ENCODE results near the gene GASK1A. TPM values are rescaled to one million over a fixed set of nuclear protein-coding genes. Genes with fewer than 3 reads are reported as not detected.

Gene GASK1A
- total RNA-seq, 1 experiment from 2014 or later = not detected

- intact Hi-C loops (cut with micrococcal nuclease; ENCODE audit: unreplicated experiment) (no loop called here), in situ Hi-C loops (cut with HindIII; ENCODE audit: low pct_unique_long_range_greater_than_20kb, low sequenced_read_pairs) (no loop called here)
- no peak for TF ChIP-seq TCF7L2 (IDR thresholded peaks at IDR 0.05; ENCODE audit: low read depth, low read length)
- TF ChIP-seq REST (IDR thresholded peaks at IDR 0.05; ENCODE audit: insufficient read depth in 1 of 2, low read depth in 2 of 2, low read length in 1 of 2) = no peak
- ATAC-seq = no peak
- no peak for DNase-seq (ENCODE audit: low read depth, low spot score)
- H3K27ac ChIP-seq (ENCODE audit: low read length) = no peak overlapping the region
- POLR2A ChIA-PET = no interaction called here
- no TSS peak for BruUV-seq (replicated peaks)
- no peak overlapping the region for H3K4me3 ChIP-seq (ENCODE audit: low read depth in 2 of 2, low read length in 2 of 2)
- no peaks in the 10 kb centered on the region for H3K36me3 ChIP-seq (ENCODE audit: control insufficient read depth, insufficient read depth, low read length)
- no peaks in the 10 kb centered on the region for H3K27me3 ChIP-seq (ENCODE audit: control insufficient read depth, insufficient read depth, low read length)
- no peaks in the 10 kb centered on the region for H3K4me1 ChIP-seq (ENCODE audit: control insufficient read depth, insufficient read depth, low read length)
- no peaks in the 10 kb centered on the region for H3K9me3 ChIP-seq (ENCODE audit: control insufficient read depth, insufficient read depth, low read depth, low read length)
- CTCF ChIA-PET = interaction anchor here (0.5 kb wide), 1 partner anchor 471 kb away, joined by 4 read pairs; no protein-coding TSS in a partner anchor
These were observed 31.5 kb downstream of the GASK1A start for GRCh38 chr3:43010638-43011037.

- in situ Hi-C loops (cut with HindIII; ENCODE audit: low pct_unique_long_range_greater_than_20kb, low sequenced_read_pairs) = no loop called here
- POLR2A ChIA-PET = no interaction called here
- Histone ChIP-seq H3K4me1 (ENCODE audit: control insufficient read depth, insufficient read depth, low read length) (no peaks in the 10 kb centered on the region), H3K36me3 (ENCODE audit: control insufficient read depth, insufficient read depth, low read length) (no peaks in the 10 kb centered on the region), H3K9me3 (ENCODE audit: control insufficient read depth, insufficient read depth, low read depth, low read length) (no peaks in the 10 kb centered on the region), H3K27me3 (ENCODE audit: control insufficient read depth, insufficient read depth, low read length) (no peaks in the 10 kb centered on the region), H3K4me3 (ENCODE audit: low read depth in 2 of 2, low read length in 2 of 2) (no peak overlapping the region), H3K27ac (ENCODE audit: low read length) (no peak overlapping the region)
- no peak for TF ChIP-seq TCF7L2 (IDR thresholded peaks at IDR 0.05; ENCODE audit: low read depth, low read length)
- no peak for TF ChIP-seq SIN3A (IDR thresholded peaks at IDR 0.05; ENCODE audit: borderline replicate concordance, insufficient read depth, low read depth, low read length)
- no peak for TF ChIP-seq CTCF (IDR thresholded peaks at IDR 0.05)
- no peak for TF ChIP-seq REST (IDR thresholded peaks at IDR 0.05; ENCODE audit: insufficient read depth in 1 of 2, low read depth in 2 of 2, low read length in 1 of 2)
- no peak for TF ChIP-seq POLR2AphosphoS5 (IDR thresholded peaks at IDR 0.05; ENCODE audit: low read depth, low read length)
- ATAC-seq = no peak
- CTCF ChIA-PET = no interaction called here
- intact Hi-C loops (cut with micrococcal nuclease; ENCODE audit: unreplicated experiment) = no loop called here
- BruUV-seq (replicated peaks) = no TSS peak
- DNase-seq (ENCODE audit: low read depth, low spot score) = no peak
These were observed 32.5 kb downstream of the GASK1A start for GRCh38 chr3:43011638-43012037.
